ENCODE results near the gene ACE. TPM values are rescaled to one million over a fixed set of nuclear protein-coding genes. Genes with fewer than 3 reads are reported as not detected.

ACE gene
- polyA plus RNA-seq, 1 donor (not counting 4 experiments of a cell fraction or from before 2014, with no cell fraction given) = 0.07 TPM

DNA sequence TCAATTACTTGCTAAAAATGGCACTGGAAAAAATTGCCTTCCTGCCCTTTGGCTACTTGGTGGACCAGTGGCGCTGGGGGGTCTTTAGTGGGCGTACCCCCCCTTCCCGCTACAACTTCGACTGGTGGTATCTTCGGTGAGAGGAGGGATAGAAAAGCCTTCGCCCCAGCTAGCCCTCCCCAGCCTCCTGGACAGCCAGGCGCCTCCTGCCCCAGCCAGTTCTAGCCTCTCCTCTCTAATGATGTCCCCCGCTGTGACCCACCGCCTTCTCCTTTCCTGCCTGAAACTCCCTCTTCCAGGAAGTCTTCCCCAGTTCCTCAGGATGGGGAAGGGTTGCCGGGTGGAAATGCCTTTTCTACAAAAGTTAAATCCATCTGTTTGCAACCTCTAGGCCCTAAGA lies 6.2 kb downstream of the ACE start:
- H3K27ac ChIP-seq (ENCODE audit: control insufficient read depth, insufficient read depth, low read length) = no peak overlapping the region
- no peak overlapping the region for H3K9ac ChIP-seq (ENCODE audit: control insufficient read depth, extremely low read depth, insufficient read depth, low read length)
- peaks cover 9% of the 10 kb centered on the region for H3K27me3 ChIP-seq (ENCODE audit: control insufficient read depth, extremely low read depth, insufficient read depth, low read length)
- DNase-seq (ENCODE audit: low read depth, low spot score) (no peak), FAIRE-seq (no peak)
- dilution Hi-C loops (cut with MboI; ENCODE audit: extremely low pct_ligation_motif_present, low sequenced_read_pairs) = no loop called here
- no peaks in the 10 kb centered on the region for H3K9me3 ChIP-seq (ENCODE audit: control insufficient read depth, low read depth, low read length)
- no peaks in the 10 kb centered on the region for H3K9me1 ChIP-seq (ENCODE audit: control insufficient read depth, extremely low read depth, insufficient read depth, low read length)
- TF ChIP-seq, protein P1, sequence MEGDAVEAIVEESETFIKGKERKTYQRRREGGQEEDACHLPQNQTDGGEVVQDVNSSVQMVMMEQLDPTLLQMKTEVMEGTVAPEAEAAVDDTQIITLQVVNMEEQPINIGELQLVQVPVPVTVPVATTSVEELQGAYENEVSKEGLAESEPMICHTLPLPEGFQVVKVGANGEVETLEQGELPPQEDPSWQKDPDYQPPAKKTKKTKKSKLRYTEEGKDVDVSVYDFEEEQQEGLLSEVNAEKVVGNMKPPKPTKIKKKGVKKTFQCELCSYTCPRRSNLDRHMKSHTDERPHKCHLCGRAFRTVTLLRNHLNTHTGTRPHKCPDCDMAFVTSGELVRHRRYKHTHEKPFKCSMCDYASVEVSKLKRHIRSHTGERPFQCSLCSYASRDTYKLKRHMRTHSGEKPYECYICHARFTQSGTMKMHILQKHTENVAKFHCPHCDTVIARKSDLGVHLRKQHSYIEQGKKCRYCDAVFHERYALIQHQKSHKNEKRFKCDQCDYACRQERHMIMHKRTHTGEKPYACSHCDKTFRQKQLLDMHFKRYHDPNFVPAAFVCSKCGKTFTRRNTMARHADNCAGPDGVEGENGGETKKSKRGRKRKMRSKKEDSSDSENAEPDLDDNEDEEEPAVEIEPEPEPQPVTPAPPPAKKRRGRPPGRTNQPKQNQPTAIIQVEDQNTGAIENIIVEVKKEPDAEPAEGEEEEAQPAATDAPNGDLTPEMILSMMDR (optimal IDR thresholded peaks at IDR 0.05 in 1 of 3, IDR thresholded peaks at IDR 0.05 in 1 of 3, conservative IDR thresholded peaks at IDR 0.05 in 1 of 3; ENCODE audit: extremely low read depth in 1 of 3, insufficient read depth in 2 of 3, low read length in 3 of 3) = no peak
- TF ChIP-seq EZH2 (IDR thresholded peaks at IDR 0.05; ENCODE audit: low read length) = no peak
- H3K4me2 ChIP-seq (ENCODE audit: control insufficient read depth, extremely low read depth, insufficient read depth, low read depth, low read length) = no peak overlapping the region
- H2AFZ ChIP-seq (ENCODE audit: control insufficient read depth, low read length) = no peak overlapping the region
- no peaks in the 10 kb centered on the region for H3K79me2 ChIP-seq (ENCODE audit: control insufficient read depth, insufficient read depth, low read length)
- no peaks in the 10 kb centered on the region for H3K36me3 ChIP-seq (ENCODE audit: control insufficient read depth in 2 of 2, extremely low read depth in 1 of 2, insufficient read depth in 2 of 2, low read length in 2 of 2)
- no peak overlapping the region for H3K4me3 ChIP-seq (ENCODE audit: control insufficient read depth in 2 of 3, extremely low read depth in 1 of 3, insufficient read depth in 2 of 3, low read depth in 1 of 3, low read length in 3 of 3)
- H4K20me1 ChIP-seq (ENCODE audit: control insufficient read depth, extremely low read depth, insufficient read depth, low read length) = no peaks in the 10 kb centered on the region
- peaks cover 13% of the 10 kb centered on the region for H3K4me1 ChIP-seq (ENCODE audit: control insufficient read depth, extremely low read depth, insufficient read depth, low read length)

DNA sequence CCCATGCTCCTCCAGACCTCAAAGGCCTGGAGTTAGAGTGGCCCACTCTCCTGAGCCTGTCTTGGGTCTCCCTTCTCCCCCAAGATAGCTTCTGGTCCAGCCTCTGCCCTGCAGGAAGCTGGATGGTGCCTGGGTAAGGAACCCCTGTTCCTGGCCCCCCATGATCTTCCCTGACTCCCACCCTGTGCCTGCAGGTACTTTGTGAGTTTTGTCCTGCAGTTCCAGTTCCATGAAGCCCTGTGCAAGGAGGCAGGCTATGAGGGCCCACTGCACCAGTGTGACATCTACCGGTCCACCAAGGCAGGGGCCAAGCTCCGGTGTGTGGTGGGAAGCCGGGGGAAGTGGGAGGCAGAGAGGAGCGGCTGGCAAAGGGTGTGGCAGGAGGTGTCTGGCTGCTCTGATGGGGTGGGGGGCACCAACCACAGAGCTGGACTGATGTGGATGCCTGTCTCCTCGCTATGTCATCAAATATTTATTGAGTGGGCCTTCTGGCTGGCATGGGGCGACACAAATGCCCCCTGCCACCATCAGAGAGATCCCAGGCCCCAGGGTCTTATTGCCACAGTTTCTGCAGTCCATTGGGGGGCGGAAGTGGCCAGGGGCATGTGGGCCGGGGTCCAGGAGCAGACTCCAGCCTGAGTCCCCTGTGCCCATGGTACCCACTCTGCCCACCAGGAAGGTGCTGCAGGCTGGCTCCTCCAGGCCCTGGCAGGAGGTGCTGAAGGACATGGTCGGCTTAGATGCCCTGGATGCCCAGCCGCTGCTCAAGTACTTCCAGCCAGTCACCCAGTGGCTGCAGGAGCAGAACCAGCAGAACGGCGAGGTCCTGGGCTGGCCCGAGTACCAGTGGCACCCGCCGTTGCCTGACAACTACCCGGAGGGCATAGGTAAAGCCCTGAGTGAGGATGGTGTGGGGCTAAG lies 7.1 kb downstream of the ACE start:
- Histone ChIP-seq H3K27ac (ENCODE audit: control insufficient read depth, insufficient read depth, low read length) (no peak overlapping the region), H3K9ac (ENCODE audit: control insufficient read depth, extremely low read depth, insufficient read depth, low read length) (no peak overlapping the region), H2AFZ (ENCODE audit: control insufficient read depth, low read length) (no peak overlapping the region), H3K9me1 (ENCODE audit: control insufficient read depth, extremely low read depth, insufficient read depth, low read length) (no peaks in the 10 kb centered on the region), H3K4me1 (ENCODE audit: control insufficient read depth, extremely low read depth, insufficient read depth, low read length) (peaks cover 6% of the 10 kb centered on the region), H4K20me1 (ENCODE audit: control insufficient read depth, extremely low read depth, insufficient read depth, low read length) (no peaks in the 10 kb centered on the region), H3K4me2 (ENCODE audit: control insufficient read depth, extremely low read depth, insufficient read depth, low read depth, low read length) (no peak overlapping the region), H3K79me2 (ENCODE audit: control insufficient read depth, insufficient read depth, low read length) (no peaks in the 10 kb centered on the region), H3K4me3 (ENCODE audit: control insufficient read depth in 2 of 3, extremely low read depth in 1 of 3, insufficient read depth in 2 of 3, low read depth in 1 of 3, low read length in 3 of 3) (no peak overlapping the region), H3K36me3 (ENCODE audit: control insufficient read depth in 2 of 2, extremely low read depth in 1 of 2, insufficient read depth in 2 of 2, low read length in 2 of 2) (no peaks in the 10 kb centered on the region), H3K9me3 (ENCODE audit: control insufficient read depth, low read depth, low read length) (no peaks in the 10 kb centered on the region), H3K27me3 (ENCODE audit: control insufficient read depth, extremely low read depth, insufficient read depth, low read length) (peaks cover 5% of the 10 kb centered on the region)
- DNase-seq (ENCODE audit: low read depth, low spot score) (no peak), FAIRE-seq (no peak)
- TF ChIP-seq EZH2 (IDR thresholded peaks at IDR 0.05; ENCODE audit: low read length) = no peak
- TF ChIP-seq, protein P1 (optimal IDR thresholded peaks at IDR 0.05 in 1 of 3, IDR thresholded peaks at IDR 0.05 in 1 of 3, conservative IDR thresholded peaks at IDR 0.05 in 1 of 3; ENCODE audit: extremely low read depth in 1 of 3, insufficient read depth in 2 of 3, low read length in 3 of 3) = no peak
- dilution Hi-C loops (cut with MboI; ENCODE audit: extremely low pct_ligation_motif_present, low sequenced_read_pairs) = no loop called here
